Endothelial cell of umbilical vein (primary cell): ENCODE data around the gene SECISBP2. TPM values are rescaled to one million over a fixed set of nuclear protein-coding genes. Genes with fewer than 3 reads are reported as not detected.

Experiments
- BruUV-seq: library from RNA; stranded (reverse); fragments of 400-500 nt; replicated peaks from 2 replicates; lab custom pipeline; 2021; lab: Mats Ljungman, UMichigan
- CTCF ChIA-PET: fragments of 300-600, 350-600 bp; sonication (Branson Sonifier 250); formaldehyde crosslinking; loops from one replicate; lab custom pipeline; 2021; ENCODE audit warnings: antibody characterized with exemption, inconsistent platforms; lab: Charles Lee
- POLR2A ChIA-PET: fragments of 300-600, 350-600 bp; sonication (Branson Sonifier 250); formaldehyde crosslinking; loops from one replicate; lab custom pipeline; 2021; ENCODE audit warnings: antibody characterized with exemption, inconsistent platforms; lab: Charles Lee
- DNase-seq: peaks from one replicate; pipeline ENCODE4 v3.0.0-alpha.2; 2011; ENCODE audit warnings: low read depth, low spot score
- FAIRE-seq: peaks from 2 replicates; lab custom pipeline; 2011; peaks lifted over from hg19 to GRCh38; lab: Jason Lieb, UNC
- H2AFZ ChIP-seq: 2 replicates; pipeline ENCODE4 v1.6.0; 2012; ENCODE audit warnings: low read depth, low read length, control low read depth, inconsistent platforms
- H3K27ac ChIP-seq: 2 replicates; pipeline ENCODE4 v1.5.1; 2011; ENCODE audit warnings: low read depth, mild to moderate bottlenecking, control low read depth, low read length, moderate library complexity; ENCODE audit not compliant: insufficient read depth
- H3K27me3 ChIP-seq, 2 experiments: 2 replicates each; pipeline versions ENCODE4 v1.6.0 to v1.6.1; 2011; ENCODE audit warnings: low read length in 2 of 2, mixed read lengths in 1 of 2; ENCODE audit not compliant: control insufficient read depth in 2 of 2, insufficient read depth in 2 of 2
- H3K36me3 ChIP-seq, 2 experiments: 2 replicates in 1 of 2; 3 replicates in 1 of 2; pipeline ENCODE4 v1.5.1; 2011; ENCODE audit warnings: low read length in 2 of 2, mild to moderate bottlenecking in 1 of 2, moderate library complexity in 1 of 2; ENCODE audit not compliant: control insufficient read depth in 2 of 2, insufficient read depth in 2 of 2; ENCODE audit errors: extremely low read depth in 1 of 2
- H3K4me1 ChIP-seq: 3 replicates; pipeline ENCODE4 v1.5.1; 2011; ENCODE audit warnings: mild to moderate bottlenecking, low read length; ENCODE audit not compliant: control insufficient read depth, insufficient read depth; ENCODE audit errors: extremely low read depth
- H3K4me2 ChIP-seq: 2 replicates; pipeline ENCODE4 v1.6.1; 2011; ENCODE audit warnings: low read length, control low read depth, mixed read lengths; ENCODE audit not compliant: insufficient read depth
- H3K4me3 ChIP-seq, 3 experiments: fragments of 200-600 bp in 1 of 3; sonication (generic), shearing (Covaris generic) in 1 of 3; replicated peaks in 1 of 3; 2 replicates each; pipeline ENCODE4 v1.5.1; 2011 to 2016; ENCODE audit warnings: control low read depth in 3 of 3, low read length in 3 of 3, mild to moderate bottlenecking in 2 of 3, inconsistent platforms in 1 of 3, low read depth in 1 of 3, moderate library complexity in 1 of 3; ENCODE audit not compliant: insufficient read depth in 1 of 3
- H3K79me2 ChIP-seq: 2 replicates; pipeline ENCODE4 v1.6.0; 2012; ENCODE audit warnings: low read length, inconsistent platforms; ENCODE audit not compliant: control insufficient read depth, insufficient read depth
- H3K9ac ChIP-seq: replicated peaks from 2 replicates; pipeline ENCODE3; 2011; ENCODE audit warnings: low read length, control low read depth; ENCODE audit not compliant: insufficient read depth; ENCODE audit errors: extremely low read depth
- H3K9me1 ChIP-seq: replicated peaks from 3 replicates; pipeline ENCODE4 v1.6.0; 2011; ENCODE audit warnings: mild to moderate bottlenecking, low read length; ENCODE audit not compliant: control insufficient read depth, insufficient read depth; ENCODE audit errors: extremely low read depth
- H3K9me3 ChIP-seq: replicated peaks from 2 replicates; pipeline ENCODE4 v1.5.1; 2012; ENCODE audit warnings: low read length, inconsistent platforms; ENCODE audit not compliant: control insufficient read depth, insufficient read depth
- H4K20me1 ChIP-seq: replicated peaks from 2 replicates; pipeline ENCODE3; 2011; ENCODE audit warnings: mild to moderate bottlenecking, low read length; ENCODE audit not compliant: control insufficient read depth, insufficient read depth; ENCODE audit errors: extremely low read depth
- EZH2 ChIP-seq: IDR thresholded peaks from 2 replicates; pipeline ENCODE4 v1.6.1; 2012; ENCODE audit warnings: borderline replicate concordance, low read depth, mild to moderate bottlenecking, moderate library complexity, low read length, inconsistent platforms; ENCODE audit not compliant: severe bottlenecking
- FOS ChIP-seq: IDR thresholded peaks from 2 replicates; pipeline ENCODE4 v1.6.1; 2011; ENCODE audit warnings: mild to moderate bottlenecking, low read length, moderate library complexity, borderline replicate concordance; ENCODE audit not compliant: insufficient read depth
- GATA2 ChIP-seq: IDR thresholded peaks from 2 replicates; pipeline ENCODE4 v1.7.0; 2011; ENCODE audit warnings: low read depth, mild to moderate bottlenecking, moderate library complexity, mixed read lengths, low read length; ENCODE audit not compliant: insufficient read length, insufficient read depth
- JUN ChIP-seq: IDR thresholded peaks from 2 replicates; pipeline ENCODE4 v1.6.1; 2011; ENCODE audit warnings: borderline replicate concordance, low read depth; ENCODE audit not compliant: insufficient read length, insufficient read depth
- MYC ChIP-seq: IDR thresholded peaks from one replicate; pipeline ENCODE4 v1.6.1; 2011; ENCODE audit warnings: mild to moderate bottlenecking, low read depth, low read length
- POLR2A ChIP-seq: IDR thresholded peaks from 2 replicates; pipeline ENCODE4 v1.6.1; 2012; ENCODE audit warnings: low read depth, mild to moderate bottlenecking, control low read depth, low read length
- POLR2AphosphoS5 ChIP-seq: IDR thresholded peaks from 2 replicates; pipeline ENCODE4 v1.6.1; 2012; ENCODE audit warnings: low read depth, mild to moderate bottlenecking, control low read depth, low read length, moderate library complexity; ENCODE audit not compliant: insufficient read depth
- dilution Hi-C: fragments of 300-500 bp; cut with MboI; formaldehyde crosslinking; loops from one replicate; pipeline ENCODE4 v1.15.0; 2019; ENCODE audit warnings: low sequenced_read_pairs; ENCODE audit not compliant: extremely low pct_ligation_motif_present
- intact Hi-C: fragments of 100-400 bp; cut with micrococcal nuclease; formaldehyde crosslinking; loops from one replicate; pipeline ENCODE4 v1.10.0; 2022
- polyA plus RNA-seq, 4 experiments: library from polyadenylated mRNA; depleted of rRNA in 3 of 4; stranded (reverse) in 3 of 4; unstranded in 1 of 4; fragments of >200 nt; gene quantifications; 2 replicates each; pipeline versions ENCODE4 v1.2.1 to v1.2.3, GENCODE V29; 2011 to 2012; ENCODE audit warnings: missing spikeins in 1 of 4
- total RNA-seq: library from RNA; stranded (reverse); gene quantifications from 2 replicates; pipeline ENCODE4 v1.2.3, GENCODE V29; 2021
- TF ChIP-seq, protein P1 (sequence below), 2 donors: IDR thresholded peaks; 1 replicate in 1 of 2; 2 replicates in 1 of 2; pipeline ENCODE4 v1.5.1; 2011; ENCODE audit warnings: low read length in 2 of 2, mild to moderate bottlenecking in 2 of 2, moderate library complexity in 2 of 2, control low read depth in 1 of 2, inconsistent platforms in 1 of 2, low read depth in 1 of 2; ENCODE audit not compliant: insufficient read depth in 1 of 2; ENCODE audit errors: extremely low read depth in 1 of 2
- TF ChIP-seq, protein P2 (sequence below): IDR thresholded peaks from 2 replicates; pipeline ENCODE4 v1.6.1; 2011; ENCODE audit not compliant: insufficient read depth, insufficient read length

Gene SECISBP2
- total and polyA plus RNA-seq, 2 donors (not counting 3 experiments of a cell fraction or from before 2014, with no cell fraction given): 22.7 to 36.3 TPM

DNA sequence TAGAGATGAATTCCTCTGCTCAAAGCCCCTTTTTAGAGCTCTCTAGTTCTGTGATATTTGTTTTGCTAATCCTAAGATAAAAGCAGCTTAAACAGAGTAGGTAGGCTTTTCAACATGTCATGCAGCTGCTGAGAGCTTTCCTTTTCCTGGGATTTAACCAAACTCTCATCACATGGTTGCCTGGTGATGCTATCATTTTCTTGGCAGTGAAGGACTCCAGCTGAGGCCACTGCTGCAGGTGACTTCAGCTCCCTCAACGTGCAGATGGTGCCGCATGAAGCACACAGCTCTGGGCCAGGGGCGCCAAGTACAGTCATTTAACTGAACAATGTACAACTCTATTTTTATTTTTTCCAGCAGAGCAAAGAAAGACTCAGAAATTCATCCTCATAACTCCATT, 42.2 kb downstream of the SECISBP2 start:
- no peak overlapping the region for H2AFZ ChIP-seq
- dilution Hi-C loops: no loop called here
- peaks cover 9 to 24% of the 10 kb centered on the region in 2 experiments for H3K36me3 ChIP-seq
- BruUV-seq: no TSS peak
- DNase-seq (no peak), FAIRE-seq (peak; percentile 46)
- H3K4me3 ChIP-seq: no peak overlapping the region
- no peaks in the 10 kb centered on the region for H3K27me3 ChIP-seq
- no peaks in the 10 kb centered on the region for H3K9me1 ChIP-seq
- no peaks in the 10 kb centered on the region for H3K9me3 ChIP-seq
- intact Hi-C loops: no loop called here
- ChIA-PET POLR2A (no interaction called here), CTCF (interaction anchor here (0.9 to 6.5 kb wide), 4 partner anchors 35 to 215 kb away, joined by 3 to 62 read pairs (median 6); partner anchors contain the start of gene SECISBP2)
- peaks cover 7% of the 10 kb centered on the region for H3K4me1 ChIP-seq
- H3K79me2 ChIP-seq: no peaks in the 10 kb centered on the region
- H3K4me2 ChIP-seq: no peak overlapping the region
- H4K20me1 ChIP-seq: no peaks in the 10 kb centered on the region
- H3K9ac ChIP-seq: no peak overlapping the region
- no peak overlapping the region for H3K27ac ChIP-seq
- TF ChIP-seq MYC (no peak), GATA2 (no peak), POLR2AphosphoS5 (no peak), EZH2 (no peak)

DNA sequence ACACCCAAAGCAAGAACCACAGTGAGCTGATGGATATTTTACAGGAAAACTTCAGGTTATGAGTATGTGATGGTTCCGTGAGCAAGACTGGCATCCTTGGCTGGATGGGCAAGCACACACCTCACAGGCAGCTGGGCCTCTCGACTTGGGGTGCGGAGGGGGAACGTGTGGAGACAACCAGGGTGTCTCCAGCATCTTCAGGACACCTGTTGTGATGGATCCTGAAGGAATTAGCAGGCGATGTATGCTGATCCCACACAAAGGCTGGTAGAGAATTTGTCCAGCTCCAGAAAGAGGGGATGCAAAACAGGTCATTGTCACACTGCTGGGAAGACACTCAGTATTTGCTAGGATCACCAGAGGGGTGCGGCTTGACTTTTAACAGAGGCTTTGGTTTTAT, 42.7 kb downstream of the SECISBP2 start:
- Histone ChIP-seq H3K79me2 (no peaks in the 10 kb centered on the region), H3K27me3 (no peaks in the 10 kb centered on the region), H3K9me1 (no peaks in the 10 kb centered on the region), H3K9me3 (no peaks in the 10 kb centered on the region), H3K27ac (no peak overlapping the region), H2AFZ (no peak overlapping the region), H3K4me3 (no peak overlapping the region), H3K4me2 (no peak overlapping the region), H3K36me3 (peaks cover 9 to 24% of the 10 kb centered on the region in 2 experiments), H3K4me1 (peaks cover 7% of the 10 kb centered on the region), H4K20me1 (no peaks in the 10 kb centered on the region), H3K9ac (no peak overlapping the region)
- TF ChIP-seq POLR2A (no peak), POLR2AphosphoS5 (no peak), JUN (no peak), FOS (no peak), MYC (no peak), EZH2 (no peak), GATA2 (no peak)
- TF ChIP-seq, protein P1, sequence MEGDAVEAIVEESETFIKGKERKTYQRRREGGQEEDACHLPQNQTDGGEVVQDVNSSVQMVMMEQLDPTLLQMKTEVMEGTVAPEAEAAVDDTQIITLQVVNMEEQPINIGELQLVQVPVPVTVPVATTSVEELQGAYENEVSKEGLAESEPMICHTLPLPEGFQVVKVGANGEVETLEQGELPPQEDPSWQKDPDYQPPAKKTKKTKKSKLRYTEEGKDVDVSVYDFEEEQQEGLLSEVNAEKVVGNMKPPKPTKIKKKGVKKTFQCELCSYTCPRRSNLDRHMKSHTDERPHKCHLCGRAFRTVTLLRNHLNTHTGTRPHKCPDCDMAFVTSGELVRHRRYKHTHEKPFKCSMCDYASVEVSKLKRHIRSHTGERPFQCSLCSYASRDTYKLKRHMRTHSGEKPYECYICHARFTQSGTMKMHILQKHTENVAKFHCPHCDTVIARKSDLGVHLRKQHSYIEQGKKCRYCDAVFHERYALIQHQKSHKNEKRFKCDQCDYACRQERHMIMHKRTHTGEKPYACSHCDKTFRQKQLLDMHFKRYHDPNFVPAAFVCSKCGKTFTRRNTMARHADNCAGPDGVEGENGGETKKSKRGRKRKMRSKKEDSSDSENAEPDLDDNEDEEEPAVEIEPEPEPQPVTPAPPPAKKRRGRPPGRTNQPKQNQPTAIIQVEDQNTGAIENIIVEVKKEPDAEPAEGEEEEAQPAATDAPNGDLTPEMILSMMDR (IDR thresholded peaks at IDR 0.05; ENCODE audit: extremely low read depth in 1 of 2, insufficient read depth in 1 of 2, low read depth in 1 of 2, low read length in 2 of 2): no peak
- TF ChIP-seq, protein P2, sequence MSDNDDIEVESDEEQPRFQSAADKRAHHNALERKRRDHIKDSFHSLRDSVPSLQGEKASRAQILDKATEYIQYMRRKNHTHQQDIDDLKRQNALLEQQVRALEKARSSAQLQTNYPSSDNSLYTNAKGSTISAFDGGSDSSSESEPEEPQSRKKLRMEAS: no peak
- no TSS peak for BruUV-seq
- intact Hi-C loops (loop anchor here (1.0 kb wide), 1 partner anchor 188 kb away; no protein-coding TSS in a partner anchor), dilution Hi-C loops (no loop called here)
- FAIRE-seq (no peak), DNase-seq (no peak)
- ChIA-PET POLR2A (no interaction called here), CTCF (interaction anchor here (1.3 to 6.5 kb wide), 3 partner anchors 42 to 214 kb away, joined by 3 to 62 read pairs (median 9); partner anchors contain the start of gene SECISBP2)
